SJSA1 (cell line): ENCODE measurements around the gene LIPG. TPM values are rescaled to one million over a fixed set of nuclear protein-coding genes. Genes with fewer than 3 reads are reported as not detected.
A peak's percentile ranks its signal among the peaks of the same experiment; 100 is the strongest.
"Not testable (repeated sequence)": the region's sequence is repeated elsewhere in the genome, so short reads cannot be mapped to it uniquely, and the experiment has no call there.

Experiments used
- DNase-seq, 2 experiments: peaks; one replicate each; pipeline ENCODE4 v3.0.0-alpha.2; 2015 to 2020; ENCODE audit warnings: low spot score in 2 of 2, low read depth in 1 of 2
- H3K27ac ChIP-seq: fragments of 250-450 bp; sonication (Bioruptor Pico); 2 replicates; pipeline ENCODE4 v1.5.1; 2020; ENCODE audit warnings: mild to moderate bottlenecking, moderate library complexity
- H3K27me3 ChIP-seq: fragments of 250-450 bp; sonication (Bioruptor Pico); replicated peaks from 2 replicates; pipeline ENCODE4 v1.5.1; 2020; ENCODE audit warnings: mild to moderate bottlenecking, moderate library complexity
- H3K36me3 ChIP-seq: fragments of 250-450 bp; sonication (Bioruptor Pico); 2 replicates; pipeline ENCODE4 v1.5.1; 2020; ENCODE audit warnings: mild to moderate bottlenecking
- H3K4me1 ChIP-seq: fragments of 250-450 bp; sonication (Bioruptor Pico); replicated peaks from 2 replicates; pipeline ENCODE4 v1.6.1; 2021; ENCODE audit warnings: mild to moderate bottlenecking
- H3K4me3 ChIP-seq: fragments of 250-450 bp; sonication (Bioruptor Pico); 2 replicates; pipeline ENCODE4 v1.5.1; 2020; ENCODE audit warnings: mild to moderate bottlenecking
- H3K9me3 ChIP-seq: fragments of 250-450 bp; sonication (Bioruptor Pico); replicated peaks from 2 replicates; pipeline ENCODE4 v1.5.1; 2020; ENCODE audit warnings: mild to moderate bottlenecking
- total RNA-seq: library from RNA; depleted of rRNA; stranded (reverse); fragments of >200 nt; shearing (Covaris generic); gene quantifications from 2 replicates; pipeline ENCODE4 v1.2.3, GENCODE V29; 2014

The LIPG gene
- total RNA-seq, 1 experiment from 2014 or later, result 2.2 TPM

DNA sequence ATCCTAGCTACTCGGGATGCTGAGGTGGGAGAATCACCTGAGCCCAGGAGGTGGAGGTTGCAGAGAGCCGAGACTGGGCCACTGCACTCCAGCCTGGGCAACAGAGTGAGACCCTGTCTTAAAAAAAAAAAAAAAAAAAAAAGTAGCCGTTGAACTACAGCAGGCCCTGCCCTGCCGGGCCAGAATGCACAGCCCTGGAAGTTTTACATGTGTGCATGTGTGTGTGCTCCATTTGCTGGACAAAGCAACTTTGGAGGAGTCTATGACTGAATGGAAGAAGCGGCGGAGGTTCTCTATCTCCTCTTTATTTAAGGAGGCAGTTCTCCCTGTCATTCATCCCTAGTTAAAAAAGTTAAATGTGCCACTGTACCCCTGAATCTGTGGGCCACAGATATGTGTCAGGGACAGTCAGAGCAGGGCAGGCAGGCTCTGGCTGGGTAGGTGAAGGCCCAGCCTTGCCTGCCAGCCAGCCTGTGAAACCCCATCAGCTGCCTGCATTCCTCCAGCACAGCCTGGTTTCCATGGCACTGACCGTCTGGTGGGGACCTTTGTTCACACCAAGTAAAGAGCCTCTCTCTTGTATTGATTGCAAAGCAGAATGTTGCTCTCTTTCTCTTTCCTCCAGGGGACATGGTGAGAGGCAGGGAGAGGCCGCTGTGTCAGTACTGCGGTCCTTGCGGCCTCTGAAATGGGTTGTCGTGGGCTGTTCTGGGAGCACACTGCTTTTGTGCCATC is 10.9 kb downstream of the LIPG start:
- Histone ChIP-seq H3K4me3 (no peak overlapping the region), H3K4me1 (no peaks in the 10 kb centered on the region), H3K36me3 (no peaks in the 10 kb centered on the region), H3K9me3 (no peaks in the 10 kb centered on the region), H3K27me3 (no peaks in the 10 kb centered on the region), H3K27ac (no peak overlapping the region)
- DNase-seq, result no peak

DNA sequence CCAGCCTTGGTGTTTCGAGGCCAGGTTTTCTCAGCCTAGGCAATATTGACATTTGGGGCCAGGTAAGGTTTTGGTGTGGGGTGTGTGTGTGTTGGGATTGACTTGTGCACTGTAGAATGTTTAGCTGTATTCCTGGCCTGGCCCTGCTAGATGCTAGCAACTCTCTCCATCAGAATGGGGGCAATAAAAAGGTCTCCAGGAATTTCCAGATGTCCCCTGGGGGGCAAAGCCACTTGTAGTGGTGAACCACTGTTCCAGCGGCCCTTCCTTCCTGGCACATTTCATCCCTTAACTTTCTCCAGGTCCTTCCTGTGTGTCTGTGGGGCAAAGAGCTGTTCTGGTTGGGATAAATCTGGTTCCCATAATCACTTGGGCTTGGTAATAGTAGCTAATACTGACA is 12.0 kb downstream of the LIPG start:
- Histone ChIP-seq H3K27ac (no peak overlapping the region), H3K27me3 (no peaks in the 10 kb centered on the region), H3K4me3 (no peak overlapping the region), H3K9me3 (no peaks in the 10 kb centered on the region), H3K36me3 (no peaks in the 10 kb centered on the region), H3K4me1 (no peaks in the 10 kb centered on the region)
- no peak for DNase-seq

GRCh38 chr18:49579041-49579440 is 17.2 kb downstream of the LIPG start:
- not testable (repeated sequence) for DNase-seq, H3K36me3 ChIP-seq, H3K4me3 ChIP-seq, H3K4me1 ChIP-seq, H3K9me3 ChIP-seq, H3K27me3 ChIP-seq, H3K27ac ChIP-seq

DNA sequence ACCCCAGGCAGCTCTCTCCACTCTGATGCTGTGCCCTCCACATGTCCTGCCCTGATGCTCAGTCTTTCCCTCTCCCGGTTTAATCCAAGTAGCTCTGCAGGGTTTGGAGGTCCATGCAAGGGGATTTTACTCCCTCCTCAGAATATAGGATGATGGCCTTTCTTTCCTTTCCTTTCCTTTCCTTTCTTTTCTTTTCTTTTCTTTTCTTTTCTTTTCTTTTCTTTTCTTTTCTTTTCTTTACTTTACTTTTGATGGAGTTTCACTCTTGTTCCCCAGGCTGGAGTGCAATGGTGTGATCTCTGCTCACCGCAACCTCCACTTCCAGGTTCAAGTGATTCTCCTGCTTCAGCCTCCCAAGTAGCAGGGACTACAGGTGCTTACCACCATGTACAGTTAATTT is 17.7 kb downstream of the LIPG start:
- not testable (repeated sequence) for H3K36me3 ChIP-seq, H3K9me3 ChIP-seq, H3K27me3 ChIP-seq, H3K4me1 ChIP-seq, H3K27ac ChIP-seq, DNase-seq, H3K4me3 ChIP-seq

DNA sequence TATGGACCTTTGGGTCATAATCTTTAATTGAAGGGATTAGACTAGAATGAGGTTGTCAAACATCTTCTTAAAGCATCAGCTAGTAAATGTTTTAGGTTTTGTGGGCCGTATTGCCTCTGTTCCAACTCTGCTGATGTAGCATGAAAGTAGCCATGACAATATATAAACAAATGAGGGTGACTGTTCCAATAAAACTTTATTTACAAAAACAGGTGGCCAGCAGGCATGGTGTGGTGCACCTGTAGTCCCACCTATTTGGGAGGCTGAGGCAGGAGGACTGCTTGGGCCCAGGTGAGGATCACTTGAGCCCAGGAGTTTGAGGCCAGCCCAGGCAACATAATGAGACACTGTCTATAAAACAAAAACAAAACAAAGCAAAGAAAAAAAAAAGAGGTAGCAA is 18.4 kb downstream of the LIPG start:
- H3K4me1 ChIP-seq, result no peaks in the 10 kb centered on the region
- no peak overlapping the region for H3K27ac ChIP-seq
- no peak overlapping the region for H3K4me3 ChIP-seq
- no peaks in the 10 kb centered on the region for H3K9me3 ChIP-seq
- no peaks in the 10 kb centered on the region for H3K36me3 ChIP-seq
- no peak for DNase-seq
- H3K27me3 ChIP-seq, result no peaks in the 10 kb centered on the region

DNA sequence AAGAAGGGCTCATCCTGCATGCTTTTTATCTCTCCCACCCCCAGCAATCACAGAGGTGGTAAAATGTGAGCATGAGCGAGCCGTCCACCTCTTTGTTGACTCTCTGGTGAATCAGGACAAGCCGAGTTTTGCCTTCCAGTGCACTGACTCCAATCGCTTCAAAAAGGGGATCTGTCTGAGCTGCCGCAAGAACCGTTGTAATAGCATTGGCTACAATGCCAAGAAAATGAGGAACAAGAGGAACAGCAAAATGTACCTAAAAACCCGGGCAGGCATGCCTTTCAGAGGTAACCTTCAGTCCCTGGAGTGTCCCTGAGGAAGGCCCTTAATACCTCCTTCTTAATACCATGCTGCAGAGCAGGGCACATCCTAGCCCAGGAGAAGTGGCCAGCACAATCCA is 19.5 kb downstream of the LIPG start:
- H3K4me3 ChIP-seq, result no peak overlapping the region

GRCh38 chr18:49582579-49582978 is 20.7 kb downstream of the LIPG start:
- no peak overlapping the region for H3K4me3 ChIP-seq
- no peaks in the 10 kb centered on the region for H3K9me3 ChIP-seq
- H3K27ac ChIP-seq, result no peak overlapping the region
- H3K4me1 ChIP-seq, result no peaks in the 10 kb centered on the region
- H3K27me3 ChIP-seq, result no peaks in the 10 kb centered on the region
- peak in 1 of 2 experiments; percentile 31 for DNase-seq
- H3K36me3 ChIP-seq, result no peaks in the 10 kb centered on the region

More for the DNA sequence above, 19.5 kb downstream of the LIPG start:
- no peaks in the 10 kb centered on the region for H3K27me3 ChIP-seq
- H3K9me3 ChIP-seq, result no peaks in the 10 kb centered on the region
- no peak for DNase-seq
- no peaks in the 10 kb centered on the region for H3K36me3 ChIP-seq
- no peak overlapping the region for H3K27ac ChIP-seq
- no peaks in the 10 kb centered on the region for H3K4me1 ChIP-seq

GRCh38 chr18:49584394-49584793 is 22.5 kb downstream of the LIPG start:
- Histone ChIP-seq H3K27ac (no peak overlapping the region), H3K36me3 (no peaks in the 10 kb centered on the region), H3K4me1 (no peaks in the 10 kb centered on the region), H3K27me3 (no peaks in the 10 kb centered on the region), H3K9me3 (no peaks in the 10 kb centered on the region), H3K4me3 (no peak overlapping the region)
- no peak for DNase-seq

DNA sequence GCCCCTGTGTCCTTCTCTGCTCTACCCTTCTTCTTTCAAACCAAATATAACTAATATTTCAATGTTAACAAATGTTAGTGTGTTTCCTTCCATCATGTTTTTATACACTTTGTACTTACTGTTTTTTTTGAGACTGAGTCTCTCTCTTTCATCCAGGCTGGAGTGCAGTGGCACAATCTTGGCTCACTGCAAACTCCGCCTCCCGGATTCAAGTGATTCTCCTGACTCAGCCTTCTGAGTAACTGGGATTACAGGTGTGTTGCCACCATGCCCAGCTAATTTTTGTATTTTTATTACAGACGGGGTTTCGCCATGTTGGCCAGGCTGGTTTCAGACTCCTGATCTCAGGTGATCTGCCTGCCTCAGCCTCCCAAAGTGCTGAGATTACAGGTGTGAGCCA is 23.1 kb downstream of the LIPG start:
- not testable (repeated sequence) for H3K27me3 ChIP-seq, H3K4me3 ChIP-seq, H3K9me3 ChIP-seq, DNase-seq, H3K4me1 ChIP-seq, H3K36me3 ChIP-seq, H3K27ac ChIP-seq

GRCh38 chr18:49585781-49586663 is 24.2 kb downstream of the LIPG start:
- no peaks in the 10 kb centered on the region for H3K27me3 ChIP-seq
- no peak overlapping the region for H3K4me3 ChIP-seq
- no peaks in the 10 kb centered on the region for H3K9me3 ChIP-seq
- no peaks in the 10 kb centered on the region for H3K36me3 ChIP-seq
- H3K4me1 ChIP-seq, result no peaks in the 10 kb centered on the region
- DNase-seq, result no peak
- no peak overlapping the region for H3K27ac ChIP-seq

DNA sequence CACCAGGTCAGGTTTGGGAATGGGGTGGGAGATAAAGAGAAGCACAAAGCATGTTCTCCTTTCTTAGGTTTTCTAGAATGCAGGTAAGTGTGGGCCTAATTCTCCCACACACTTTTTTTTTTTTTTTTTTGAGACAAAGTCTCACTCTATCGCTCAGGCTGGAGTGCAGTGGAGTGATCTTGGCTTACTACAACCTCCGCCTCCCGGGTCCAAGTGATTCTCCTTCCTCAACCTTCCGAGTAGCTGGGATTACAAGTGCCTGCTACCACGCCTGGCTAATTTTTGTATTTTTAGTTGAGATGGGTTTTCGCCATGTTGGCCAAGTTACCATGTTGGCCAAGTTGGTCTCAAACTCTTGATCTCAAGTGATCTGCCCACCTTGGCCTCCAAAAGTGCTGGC is 26.3 kb downstream of the LIPG start:
- H3K27ac ChIP-seq, result no peak overlapping the region
- no peaks in the 10 kb centered on the region for H3K36me3 ChIP-seq
- no peak for DNase-seq
- H3K27me3 ChIP-seq, result no peaks in the 10 kb centered on the region
- H3K4me1 ChIP-seq, result no peaks in the 10 kb centered on the region
- no peaks in the 10 kb centered on the region for H3K9me3 ChIP-seq
- H3K4me3 ChIP-seq, result no peak overlapping the region

- no peaks in the 10 kb centered on the region for H3K9me3 ChIP-seq
- H3K36me3 ChIP-seq, result no peaks in the 10 kb centered on the region
- no peak overlapping the region for H3K27ac ChIP-seq
- no peaks in the 10 kb centered on the region for H3K4me1 ChIP-seq
- no peak for DNase-seq
- no peaks in the 10 kb centered on the region for H3K27me3 ChIP-seq
- H3K4me3 ChIP-seq, result no peak overlapping the region
Measured at GRCh38 chr18:49588971-49589370, 27.1 kb downstream of the LIPG start.

DNA sequence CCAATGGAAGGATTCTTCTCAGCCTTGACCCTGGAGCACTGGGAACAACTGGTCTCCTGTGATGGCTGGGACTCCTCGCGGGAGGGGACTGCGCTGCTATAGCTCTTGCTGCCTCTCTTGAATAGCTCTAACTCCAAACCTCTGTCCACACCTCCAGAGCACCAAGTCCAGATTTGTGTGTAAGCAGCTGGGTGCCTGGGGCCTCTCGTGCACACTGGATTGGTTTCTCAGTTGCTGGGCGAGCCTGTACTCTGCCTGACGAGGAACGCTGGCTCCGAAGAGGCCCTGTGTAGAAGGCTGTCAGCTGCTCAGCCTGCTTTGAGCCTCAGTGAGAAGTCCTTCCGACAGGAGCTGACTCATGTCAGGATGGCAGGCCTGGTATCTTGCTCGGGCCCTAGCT is 28.8 kb downstream of the LIPG start:
- no peak overlapping the region for H3K27ac ChIP-seq
- no peaks in the 10 kb centered on the region for H3K9me3 ChIP-seq
- no peaks in the 10 kb centered on the region for H3K4me1 ChIP-seq
- H3K36me3 ChIP-seq, result no peaks in the 10 kb centered on the region
- DNase-seq, result no peak
- no peak overlapping the region for H3K4me3 ChIP-seq
- H3K27me3 ChIP-seq, result no peaks in the 10 kb centered on the region

DNA sequence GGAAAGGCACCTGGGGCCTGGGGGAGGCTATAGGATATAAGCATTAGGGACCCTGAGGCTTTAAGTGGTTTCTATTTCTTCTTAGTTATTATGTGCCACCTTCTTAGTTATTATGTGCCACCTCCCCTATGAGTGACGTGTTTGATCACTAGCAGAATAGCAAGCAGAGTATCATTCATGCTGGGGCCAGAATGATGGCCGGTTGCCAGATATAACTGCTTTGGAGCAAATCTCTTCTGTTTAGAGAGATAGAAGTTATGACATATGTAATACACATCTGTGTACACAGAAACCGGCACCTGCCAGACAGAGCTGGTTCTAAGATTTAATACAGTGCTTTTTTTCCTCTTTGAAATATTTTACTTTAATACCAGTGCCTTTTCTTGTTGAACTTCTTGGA is 29.4 kb downstream of the LIPG start:
- no peak overlapping the region for H3K27ac ChIP-seq
- H3K9me3 ChIP-seq, result no peaks in the 10 kb centered on the region
- DNase-seq, result no peak
- no peaks in the 10 kb centered on the region for H3K27me3 ChIP-seq
- H3K4me3 ChIP-seq, result no peak overlapping the region
- H3K4me1 ChIP-seq, result no peaks in the 10 kb centered on the region
- no peaks in the 10 kb centered on the region for H3K36me3 ChIP-seq
